Measurements from ENCODE around the gene LMNA. TPM values are rescaled to one million over a fixed set of nuclear protein-coding genes. Genes with fewer than 3 reads are reported as not detected.

Gene LMNA
- total and polyA plus RNA-seq, 10 of the 15 experiments (the other 5 are each of a cell fraction or from before 2014, with no cell fraction given), result 0.42 to 334 (median 81.1) TPM

- TF ChIP-seq RAD51 (IDR thresholded peaks at IDR 0.05) (0 out of 2 replicates have a peak, but pooled peaks have one; percentile 26), PKNOX1 (IDR thresholded peaks at IDR 0.05) (peak; percentile 48), ZNF217 (IDR thresholded peaks at IDR 0.05) (no peak), MEF2B (IDR thresholded peaks at IDR 0.05; ENCODE audit: partially characterized antibody, poor library complexity, severe bottlenecking) (peak; percentile 6), MXI1 (IDR thresholded peaks at IDR 0.05; ENCODE audit: low read depth, low read length) (peak; percentile 34; the same call in 1 of the 2 replicates), POLR2AphosphoS2 (IDR thresholded peaks at IDR 0.05; ENCODE audit: low read depth, low read length) (peak; percentile 73; the same call in 1 of the 2 replicates), ZNF274 (IDR thresholded peaks at IDR 0.05; ENCODE audit: insufficient read depth, insufficient read length) (no peak), POLR2AphosphoS5 (IDR thresholded peaks at IDR 0.05; ENCODE audit: low read length) (peak; percentile 83), RELA (IDR thresholded peaks at IDR 0.05; ENCODE audit: borderline replicate concordance, partially characterized antibody) (peak; percentile 37)
Measured at GRCh38 chr1:156114101-156114918, at the start of gene LMNA (continued).

- DNase-seq (ENCODE audit: low read depth, low spot score), result no peak
- intact Hi-C loops (cut with micrococcal nuclease; ENCODE audit: unreplicated experiment) (no loop called here), in situ Hi-C loops (cut with MboI) (loop anchor here (5.0 kb wide), 1 partner anchor 133 kb away; the partner anchor contains the start of gene KHDC4)
- H3K4me3 ChIP-seq, result no peak overlapping the region
- no peak for FAIRE-seq
- RAD21 ChIA-PET (ENCODE audit: unreplicated experiment), result interaction anchor here (0.7 to 5.1 kb wide), 15 partner anchors 13 to 131 kb away, joined by 3 to 68 read pairs (median 6); partner anchors contain the start of genes ARHGEF2 and KHDC4
- no peaks in the 10 kb centered on the region for H3K79me2 ChIP-seq (ENCODE audit: control insufficient read depth, insufficient read depth, low read length)
- no peaks in the 10 kb centered on the region for H3K9me3 ChIP-seq (replicated peaks; ENCODE audit: control insufficient read depth, insufficient read depth, low read length)
- H2AFZ ChIP-seq (ENCODE audit: control insufficient read depth, low read depth, low read length), result no peak overlapping the region
- no peaks in the 10 kb centered on the region for H3K4me1 ChIP-seq (ENCODE audit: control insufficient read depth, insufficient read depth, low read length)
- peak; percentile 47 for ATAC-seq
- SMC1A ChIA-PET (ENCODE audit: uncharacterized antibody, unreplicated experiment), result interaction anchor here (0.6 to 5.4 kb wide), 23 partner anchors 8 to 231 kb away, joined by 3 to 69 read pairs (median 4); partner anchors contain the start of genes KHDC4, RXFP4 and SSR2
- no peaks in the 10 kb centered on the region for H4K20me1 ChIP-seq (ENCODE audit: control insufficient read depth, insufficient read depth)
- no peaks in the 10 kb centered on the region for H3K27me3 ChIP-seq (replicated peaks in 1 of 2; ENCODE audit: control insufficient read depth in 2 of 2, insufficient read depth in 2 of 2, low read length in 1 of 2)
- H3K4me2 ChIP-seq (ENCODE audit: control insufficient read depth, insufficient read depth), result no peak overlapping the region
- BruUV-seq (replicated peaks), result no TSS peak
- CTCF ChIA-PET, result interaction anchor here (0.6 to 6.4 kb wide), 28 partner anchors 9 to 771 kb away, joined by 3 to 102 read pairs (median 8); partner anchors contain the start of genes GON4L, KHDC4, SSR2 and SYT11
- POLR2A ChIA-PET, result interaction anchor here (0.8 to 2.2 kb wide), 9 partner anchors 14 to 131 kb away, joined by 3 to 8 read pairs (median 4); partner anchors contain the start of gene KHDC4
- no peak overlapping the region for H3K9ac ChIP-seq (ENCODE audit: control insufficient read depth, insufficient read depth, low read length)
- H3K27ac ChIP-seq (ENCODE audit: control insufficient read depth, insufficient read depth), result no peak overlapping the region
- 67% methylated on average over 3 of the region's 3 CpGs for WGBS (ENCODE audit: insufficient coverage, insufficient replicate concordance, low lambda C conversion rate, missing lambda C conversion rate)
- H3K36me3 ChIP-seq (ENCODE audit: control insufficient read depth in 2 of 2, insufficient read depth in 2 of 2, low read length in 1 of 2), result no peaks in the 10 kb centered on the region
- TF ChIP-seq E2F8 (IDR thresholded peaks at IDR 0.05; ENCODE audit: low read depth, partially characterized antibody), result no peak
- TF ChIP-seq SREBF1 (IDR thresholded peaks at IDR 0.05; ENCODE audit: low read length), result no peak
- TF ChIP-seq HDGF (IDR thresholded peaks at IDR 0.05), result peak; percentile 78
- TF ChIP-seq BHLHE40 (IDR thresholded peaks at IDR 0.05; ENCODE audit: borderline replicate concordance in 1 of 2, low read depth in 2 of 2, low read length in 1 of 2), result peak; percentile 56 to 66; a peak in 2 of 4 replicates
- TF ChIP-seq ELK1 (IDR thresholded peaks at IDR 0.05; ENCODE audit: low read depth, low read length), result no peak
- peak; percentile 65 for TF ChIP-seq MEF2B (IDR thresholded peaks at IDR 0.05; ENCODE audit: partially characterized antibody, poor library complexity, severe bottlenecking)
- peak; percentile 81; the same call in 1 of the 2 replicates for TF ChIP-seq IKZF1 (conservative IDR thresholded peaks at IDR 0.05)
- TF ChIP-seq SMC3 (IDR thresholded peaks at IDR 0.05; ENCODE audit: borderline replicate concordance, low read length), result no peak
Measured at GRCh38 chr1:156065212-156065611, 49.3 kb upstream of the LMNA start.

Measured in GM12878 (cell line).